ENCODE data around the gene CCND3. TPM values are rescaled to one million over a fixed set of nuclear protein-coding genes. Genes with fewer than 3 reads are reported as not detected.

CCND3 gene
- polyA plus RNA-seq, 4 donors, result 34.0 to 83.0 (median 48.4) TPM

- Histone ChIP-seq H3K9me3 (ENCODE audit: control insufficient read depth in 2 of 2, insufficient read depth in 1 of 2, low read depth in 1 of 2, low read length in 1 of 2) (no peaks in the 10 kb centered on the region), H3K27me3 (ENCODE audit: control insufficient read depth in 3 of 3, insufficient read depth in 3 of 3, low read length in 3 of 3) (no peaks in the 10 kb centered on the region), H3K4me1 (ENCODE audit: control insufficient read depth in 3 of 3, insufficient read depth in 2 of 3, low read depth in 1 of 3, low read length in 2 of 3) (peaks cover 7 to 51% (median 22%) of the 10 kb centered on the region in 3 donors), H3K4me3 (ENCODE audit: low read depth in 1 of 3, low read length in 3 of 3) (no peak overlapping the region), H3K27ac (ENCODE audit: low read depth in 1 of 3, low read length in 2 of 3) (peak overlapping the region in 1 of 3 donors; percentile 46), H3K36me3 (ENCODE audit: control insufficient read depth in 3 of 3, insufficient read depth in 2 of 3, low read depth in 1 of 3, low read length in 3 of 3) (peaks cover 14 to 73% (median 22%) of the 10 kb centered on the region in 3 donors)
- no peak for DNase-seq
- no peak for FAIRE-seq
- 60 to 83% (median 75%) methylated on average over 8 of the region's 8 CpGs for WGBS, 3 donors
Observed at GRCh38 chr6:41935685-41936072, 5.9 kb downstream of the CCND3 start.

- Histone ChIP-seq H3K27me3 (ENCODE audit: control insufficient read depth in 3 of 3, insufficient read depth in 3 of 3, low read length in 3 of 3) (no peaks in the 10 kb centered on the region), H3K4me1 (ENCODE audit: control insufficient read depth in 3 of 3, insufficient read depth in 2 of 3, low read depth in 1 of 3, low read length in 2 of 3) (peaks cover 7 to 47% (median 17%) of the 10 kb centered on the region in 3 donors), H3K36me3 (ENCODE audit: control insufficient read depth in 3 of 3, insufficient read depth in 2 of 3, low read depth in 1 of 3, low read length in 3 of 3) (peaks cover 14 to 78% (median 24%) of the 10 kb centered on the region in 3 donors), H3K27ac (ENCODE audit: low read depth in 1 of 3, low read length in 2 of 3) (peak overlapping the region in 1 of 3 donors; percentile 27), H3K4me3 (ENCODE audit: low read depth in 1 of 3, low read length in 3 of 3) (no peak overlapping the region), H3K9me3 (ENCODE audit: control insufficient read depth in 2 of 2, insufficient read depth in 1 of 2, low read depth in 1 of 2, low read length in 1 of 2) (no peaks in the 10 kb centered on the region)
- no peak for DNase-seq
- WGBS, 3 donors, result 44 to 65% (median 44%) methylated on average over 1 of the region's 1 CpG
- FAIRE-seq, result no peak
Observed at GRCh38 chr6:41935193-41935574, 6.4 kb downstream of the CCND3 start.

- Histone ChIP-seq H3K36me3 (ENCODE audit: control insufficient read depth in 3 of 3, insufficient read depth in 2 of 3, low read depth in 1 of 3, low read length in 3 of 3) (peaks cover 14 to 84% (median 26%) of the 10 kb centered on the region in 3 donors), H3K9me3 (ENCODE audit: control insufficient read depth in 2 of 2, insufficient read depth in 1 of 2, low read depth in 1 of 2, low read length in 1 of 2) (no peaks in the 10 kb centered on the region), H3K27me3 (ENCODE audit: control insufficient read depth in 3 of 3, insufficient read depth in 3 of 3, low read length in 3 of 3) (no peaks in the 10 kb centered on the region), H3K4me3 (ENCODE audit: low read depth in 1 of 3, low read length in 3 of 3) (no peak overlapping the region), H3K27ac (ENCODE audit: low read depth in 1 of 3, low read length in 2 of 3) (peak overlapping the region in 1 of 3 donors; percentile 27), H3K4me1 (ENCODE audit: control insufficient read depth in 3 of 3, insufficient read depth in 2 of 3, low read depth in 1 of 3, low read length in 2 of 3) (peaks cover 3 to 41% (median 11%) of the 10 kb centered on the region in 3 donors)
- no peak for FAIRE-seq
- WGBS, 3 donors, result 73 to 77% (median 74%) methylated on average over 7 of the region's 7 CpGs
- DNase-seq, result no peak
Observed at GRCh38 chr6:41934278-41935192, 7.1 kb downstream of the CCND3 start.

GRCh38 chr6:41932378-41932777, 9.2 kb downstream of the CCND3 start:
- Histone ChIP-seq H3K27me3 (ENCODE audit: control insufficient read depth in 3 of 3, insufficient read depth in 3 of 3, low read length in 3 of 3) (no peaks in the 10 kb centered on the region), H3K9me3 (ENCODE audit: control insufficient read depth in 2 of 2, insufficient read depth in 1 of 2, low read depth in 1 of 2, low read length in 1 of 2) (no peaks in the 10 kb centered on the region), H3K36me3 (ENCODE audit: control insufficient read depth in 3 of 3, insufficient read depth in 2 of 3, low read depth in 1 of 3, low read length in 3 of 3) (peaks cover 14 to 77% (median 26%) of the 10 kb centered on the region in 3 donors), H3K27ac (ENCODE audit: low read depth in 1 of 3, low read length in 2 of 3) (no peak overlapping the region), H3K4me1 (ENCODE audit: control insufficient read depth in 3 of 3, insufficient read depth in 2 of 3, low read depth in 1 of 3, low read length in 2 of 3) (peaks cover 0 to 19% (median 0%) of the 10 kb centered on the region in 3 donors), H3K4me3 (ENCODE audit: low read depth in 1 of 3, low read length in 3 of 3) (no peak overlapping the region)
- FAIRE-seq, result no peak
- 90 to 93% (median 91%) methylated on average over 15 of the region's 15 CpGs for WGBS, 3 donors
- no peak for DNase-seq

- WGBS, 3 donors, result 50 to 55% (median 51%) methylated on average over 2 of the region's 2 CpGs
- Histone ChIP-seq H3K4me3 (ENCODE audit: low read depth in 1 of 3, low read length in 3 of 3) (no peak overlapping the region), H3K4me1 (ENCODE audit: control insufficient read depth in 3 of 3, insufficient read depth in 2 of 3, low read depth in 1 of 3, low read length in 2 of 3) (peaks cover 0 to 14% (median 0%) of the 10 kb centered on the region in 3 donors), H3K9me3 (ENCODE audit: control insufficient read depth in 2 of 2, insufficient read depth in 1 of 2, low read depth in 1 of 2, low read length in 1 of 2) (no peaks in the 10 kb centered on the region), H3K27ac (ENCODE audit: low read depth in 1 of 3, low read length in 2 of 3) (no peak overlapping the region), H3K36me3 (ENCODE audit: control insufficient read depth in 3 of 3, insufficient read depth in 2 of 3, low read depth in 1 of 3, low read length in 3 of 3) (peaks cover 14 to 74% (median 24%) of the 10 kb centered on the region in 3 donors), H3K27me3 (ENCODE audit: control insufficient read depth in 3 of 3, insufficient read depth in 3 of 3, low read length in 3 of 3) (no peaks in the 10 kb centered on the region)
- no peak for FAIRE-seq
- DNase-seq, result no peak
Observed at GRCh38 chr6:41931792-41932191, 9.8 kb downstream of the CCND3 start.

- peaks cover 13 to 61% (median 20%) of the 10 kb centered on the region in 3 donors for H3K36me3 ChIP-seq (ENCODE audit: control insufficient read depth in 3 of 3, insufficient read depth in 2 of 3, low read depth in 1 of 3, low read length in 3 of 3)
- H3K4me3 ChIP-seq (ENCODE audit: low read depth in 1 of 3, low read length in 3 of 3), result no peak overlapping the region
- 85 to 91% (median 89%) methylated on average over 6 of the region's 6 CpGs for WGBS, 3 donors
- H3K27me3 ChIP-seq (ENCODE audit: control insufficient read depth in 3 of 3, insufficient read depth in 3 of 3, low read length in 3 of 3), result no peaks in the 10 kb centered on the region
- no peaks in the 10 kb centered on the region for H3K9me3 ChIP-seq (ENCODE audit: control insufficient read depth in 2 of 2, insufficient read depth in 1 of 2, low read depth in 1 of 2, low read length in 1 of 2)
- no peak overlapping the region for H3K27ac ChIP-seq (ENCODE audit: low read depth in 1 of 3, low read length in 2 of 3)
- FAIRE-seq (no peak), DNase-seq (no peak)
- H3K4me1 ChIP-seq (ENCODE audit: control insufficient read depth in 3 of 3, insufficient read depth in 2 of 3, low read depth in 1 of 3, low read length in 2 of 3), result no peaks in the 10 kb centered on the region
Observed at GRCh38 chr6:41929924-41930323, 11.7 kb downstream of the CCND3 start.

DNA sequence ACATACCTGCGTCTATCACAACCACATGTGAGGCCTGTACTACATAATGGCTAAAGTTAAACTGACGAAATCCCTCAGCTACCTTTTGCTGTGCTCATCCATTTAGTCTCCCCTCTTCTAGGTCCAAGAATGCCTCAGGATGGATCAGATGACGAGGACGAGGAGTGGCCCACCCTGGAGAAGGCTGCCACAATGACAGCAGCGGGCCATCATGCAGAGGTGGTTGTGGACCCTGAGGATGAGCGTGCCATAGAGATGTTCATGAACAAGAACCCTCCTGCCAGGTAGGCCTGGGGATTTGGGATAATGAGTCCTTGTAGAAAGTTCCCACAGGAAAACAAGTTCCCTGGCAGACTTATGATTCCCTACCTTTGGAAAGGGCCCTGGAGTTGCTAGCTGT, 14.4 kb downstream of the CCND3 start:
- H3K9me3 ChIP-seq (ENCODE audit: control insufficient read depth in 2 of 2, insufficient read depth in 1 of 2, low read depth in 1 of 2, low read length in 1 of 2), result no peaks in the 10 kb centered on the region
- 87 to 95% (median 93%) methylated on average over 6 of the region's 6 CpGs for WGBS, 3 donors
- no peak overlapping the region for H3K4me3 ChIP-seq (ENCODE audit: low read depth in 1 of 3, low read length in 3 of 3)
- peaks cover 8 to 42% (median 10%) of the 10 kb centered on the region in 3 donors for H3K36me3 ChIP-seq (ENCODE audit: control insufficient read depth in 3 of 3, insufficient read depth in 2 of 3, low read depth in 1 of 3, low read length in 3 of 3)
- DNase-seq, result no peak
- no peaks in the 10 kb centered on the region for H3K27me3 ChIP-seq (ENCODE audit: control insufficient read depth in 3 of 3, insufficient read depth in 3 of 3, low read length in 3 of 3)
- H3K27ac ChIP-seq (ENCODE audit: low read depth in 1 of 3, low read length in 2 of 3), result no peak overlapping the region
- no peak for FAIRE-seq
- H3K4me1 ChIP-seq (ENCODE audit: control insufficient read depth in 3 of 3, insufficient read depth in 2 of 3, low read depth in 1 of 3, low read length in 2 of 3), result peaks cover 0 to 8% (median 6%) of the 10 kb centered on the region in 3 donors

DNA sequence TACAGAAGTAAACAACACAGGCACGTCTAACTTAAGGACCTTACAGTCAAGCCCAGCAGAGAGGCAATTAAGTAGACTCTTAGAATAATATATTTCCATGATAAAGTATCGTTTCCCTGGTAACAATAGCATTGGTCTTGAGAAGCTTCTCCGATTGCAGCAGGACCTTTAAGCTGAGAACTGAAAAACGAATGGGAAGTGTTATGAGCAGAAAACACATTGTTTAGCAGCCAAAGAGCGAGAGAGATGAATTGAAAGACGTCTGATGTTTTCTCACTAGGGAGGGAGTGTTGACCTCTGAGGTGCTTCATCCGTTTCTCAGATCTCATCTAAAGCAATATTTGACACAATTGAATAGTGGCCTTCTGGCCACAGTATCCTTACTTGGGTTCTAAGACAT, 19.5 kb downstream of the CCND3 start:
- WGBS, 3 donors, result 1 to 5% (median 1%) methylated on average over 7 of the region's 7 CpGs
- Histone ChIP-seq H3K36me3 (ENCODE audit: control insufficient read depth in 3 of 3, insufficient read depth in 2 of 3, low read depth in 1 of 3, low read length in 3 of 3) (peaks cover 0 to 6% (median 2%) of the 10 kb centered on the region in 3 donors), H3K27ac (ENCODE audit: low read depth in 1 of 3, low read length in 2 of 3) (peak overlapping the region in 1 of 3 donors; percentile 100), H3K4me1 (ENCODE audit: control insufficient read depth in 3 of 3, insufficient read depth in 2 of 3, low read depth in 1 of 3, low read length in 2 of 3) (peaks cover 3 to 20% (median 11%) of the 10 kb centered on the region in 3 donors), H3K9me3 (ENCODE audit: control insufficient read depth in 2 of 2, insufficient read depth in 1 of 2, low read depth in 1 of 2, low read length in 1 of 2) (no peaks in the 10 kb centered on the region), H3K4me3 (ENCODE audit: low read depth in 1 of 3, low read length in 3 of 3) (peak overlapping the region; percentile 69 to 100 (median 90)), H3K27me3 (ENCODE audit: control insufficient read depth in 3 of 3, insufficient read depth in 3 of 3, low read length in 3 of 3) (no peaks in the 10 kb centered on the region)
- FAIRE-seq, result no peak
- no peak for DNase-seq

Data from small intestine (tissue), 7 donors.